CD8-positive, alpha-beta memory T cell (primary cell): ENCODE measurements around the gene HPN. TPM values are rescaled to one million over a fixed set of nuclear protein-coding genes. Genes with fewer than 3 reads are reported as not detected.

Experiments
- CTCF ChIA-PET: fragments of 350-600 bp; sonication (Branson Sonifier 250); formaldehyde crosslinking; loops from one replicate; lab custom pipeline; 2021; ENCODE audit warnings: antibody characterized with exemption; lab: Charles Lee
- POLR2A ChIA-PET: fragments of 350-600 bp; sonication (Branson Sonifier 250); formaldehyde crosslinking; loops from one replicate; lab custom pipeline; 2021; ENCODE audit warnings: antibody characterized with exemption; lab: Charles Lee
- DNase-seq, 5 donors: peaks; one replicate each; pipeline versions ENCODE4 v3.0.0 to v3.0.0-alpha.2; 2020 to 2022; ENCODE audit warnings: mixed read lengths in 1 of 5
- H3K27ac ChIP-seq: one replicate; pipeline ENCODE4 v1.7.0; 2013; ENCODE audit warnings: low read depth, mild to moderate bottlenecking, low read length, moderate library complexity
- H3K27me3 ChIP-seq: 2 replicates; pipeline ENCODE4 v1.7.0; 2013; ENCODE audit warnings: low read length, mild to moderate bottlenecking; ENCODE audit not compliant: insufficient read depth, poor library complexity, severe bottlenecking
- H3K36me3 ChIP-seq: 2 replicates; pipeline ENCODE4 v1.7.0; 2013; ENCODE audit warnings: mild to moderate bottlenecking, low read length, moderate library complexity; ENCODE audit not compliant: insufficient read depth
- H3K4me1 ChIP-seq: 2 replicates; pipeline ENCODE4 v1.7.0; 2013; ENCODE audit warnings: mild to moderate bottlenecking, low read length, moderate library complexity; ENCODE audit not compliant: insufficient read depth
- H3K4me3 ChIP-seq: 2 replicates; pipeline ENCODE4 v1.7.0; 2013; ENCODE audit warnings: mild to moderate bottlenecking, low read length
- H3K9me3 ChIP-seq: 2 replicates; pipeline ENCODE4 v1.7.0; 2013; ENCODE audit warnings: mild to moderate bottlenecking, low read length
- H3K27ac Mint-ChIP-seq, 8 donors: one replicate each; pipeline ENCODE4 v1.8.0; 2020 to 2021; ENCODE audit warnings: mixed read lengths in 8 of 8, mild to moderate bottlenecking in 6 of 8, inconsistent platforms in 3 of 8, moderate library complexity in 3 of 8
- H3K27me3 Mint-ChIP-seq, 2 donors: one replicate each; pipeline ENCODE4 v1.8.0; 2020 to 2021; ENCODE audit warnings: mixed read lengths in 2 of 2, mild to moderate bottlenecking in 1 of 2, moderate library complexity in 1 of 2
- H3K36me3 Mint-ChIP-seq, 3 donors: one replicate each; pipeline ENCODE4 v1.8.0; 2020 to 2021; ENCODE audit warnings: mixed read lengths in 3 of 3, inconsistent platforms in 1 of 3, mild to moderate bottlenecking in 1 of 3
- H3K4me1 Mint-ChIP-seq, 3 donors: one replicate each; pipeline ENCODE4 v1.8.0; 2020 to 2021; ENCODE audit warnings: mixed read lengths in 3 of 3, inconsistent platforms in 1 of 3, mild to moderate bottlenecking in 1 of 3
- H3K4me3 Mint-ChIP-seq, 7 donors: one replicate each; pipeline ENCODE4 v1.8.0; 2020 to 2021; ENCODE audit warnings: mixed read lengths in 7 of 7, mild to moderate bottlenecking in 6 of 7, moderate library complexity in 4 of 7, inconsistent platforms in 2 of 7
- H3K9me3 Mint-ChIP-seq, 5 donors: one replicate each; pipeline ENCODE4 v1.8.0; 2020 to 2022; ENCODE audit warnings: mixed read lengths in 5 of 5, mild to moderate bottlenecking in 3 of 5, moderate library complexity in 2 of 5, inconsistent platforms in 1 of 5
- polyA plus RNA-seq: library from polyadenylated mRNA; unstranded; fragments of 300-500 nt; fragmentation: Illumina TruSeq; gene quantifications from one replicate; pipeline ENCODE4 v1.2.3, GENCODE V29; 2021
- total RNA-seq, 2 experiments: library from RNA; stranded (reverse); gene quantifications; one replicate each; pipeline ENCODE4 v1.2.3, GENCODE V29; 2021

Gene HPN
- total and polyA plus RNA-seq, 3 experiments from 2014 or later, result 0.53 TPM; not detected in 2

DNA sequence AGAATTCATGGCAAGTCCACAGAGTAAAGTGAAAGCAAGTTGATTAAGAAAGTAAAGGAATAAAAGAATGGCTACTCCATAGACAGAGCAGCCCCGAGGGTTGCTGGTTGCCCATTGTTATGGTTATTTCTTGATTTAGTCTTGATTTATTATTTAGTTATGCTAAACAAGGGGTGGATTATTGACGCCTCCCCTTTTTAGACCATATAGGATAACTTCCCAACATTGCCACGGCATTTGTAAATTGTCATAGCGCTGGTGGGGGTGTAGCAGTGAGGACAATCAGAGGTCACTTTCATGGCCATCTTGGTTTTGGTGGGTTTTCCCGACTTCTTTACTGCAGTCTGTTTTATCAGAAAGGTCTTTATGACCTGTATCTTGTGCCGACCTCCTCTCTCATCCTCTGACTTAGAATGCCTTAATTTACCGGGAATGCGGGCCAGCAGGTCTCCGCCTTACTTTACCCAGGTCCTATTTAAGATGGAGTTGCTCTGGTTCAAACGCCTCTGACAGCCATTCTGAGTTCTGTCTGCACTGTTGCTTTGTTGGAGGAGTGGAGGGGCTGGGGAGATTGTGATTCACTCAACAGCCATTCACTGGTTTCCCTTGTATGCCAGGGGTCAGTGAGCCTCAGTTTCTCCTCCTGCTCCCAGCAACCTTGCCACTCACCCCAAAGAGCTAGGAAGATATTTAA, 27.6 kb downstream of the HPN start:
- no peaks in the 10 kb centered on the region for H3K27me3 Mint-ChIP-seq
- Histone ChIP-seq H3K27ac (no peak overlapping the region), H3K27me3 (no peaks in the 10 kb centered on the region), H3K4me3 (no peak overlapping the region), H3K36me3 (no peaks in the 10 kb centered on the region), H3K9me3 (no peaks in the 10 kb centered on the region), H3K4me1 (peaks cover 8% of the 10 kb centered on the region)
- peaks cover 0 to 3% (median 0%) of the 10 kb centered on the region in 3 donors for H3K36me3 Mint-ChIP-seq
- no peak for DNase-seq
- no peak overlapping the region for H3K27ac Mint-ChIP-seq
- ChIA-PET POLR2A (interaction anchor here (0.6 kb wide), 1 partner anchor 142 kb away, joined by 3 read pairs; no protein-coding TSS in a partner anchor), CTCF (interaction anchor here (1.0 to 2.0 kb wide), 5 partner anchors 14 to 426 kb away, joined by 3 to 8 read pairs (median 4); partner anchors contain the start of gene FXYD7)
- no peak overlapping the region for H3K4me3 Mint-ChIP-seq
- peaks cover 0 to 6% (median 0%) of the 10 kb centered on the region in 5 donors for H3K9me3 Mint-ChIP-seq
- peaks cover 4 to 8% (median 7%) of the 10 kb centered on the region in 3 donors for H3K4me1 Mint-ChIP-seq

DNA sequence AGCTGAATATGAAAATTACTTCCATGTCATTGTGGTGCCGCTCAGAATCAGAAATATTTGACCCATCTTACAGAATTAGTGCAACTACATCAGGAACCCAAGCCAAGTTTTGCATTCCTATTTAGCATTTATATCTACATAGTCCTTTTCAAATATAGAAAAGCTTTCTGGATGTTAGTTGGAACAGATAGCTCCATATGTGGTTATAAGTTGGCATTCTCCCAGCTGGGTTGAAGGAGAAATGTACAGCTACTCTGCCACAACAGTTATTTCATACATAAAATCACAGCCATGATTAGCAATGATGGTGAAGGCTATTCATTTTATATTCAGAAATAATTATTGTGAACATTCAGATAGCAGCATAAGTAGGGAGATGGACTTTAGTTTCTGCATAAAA, 28.2 kb downstream of the HPN start:
- no peaks in the 10 kb centered on the region for H3K36me3 ChIP-seq
- POLR2A ChIA-PET, result no interaction called here
- Mint-ChIP-seq H3K27me3 (no peaks in the 10 kb centered on the region), H3K27ac (no peak overlapping the region), H3K9me3 (peaks cover 0 to 6% (median 0%) of the 10 kb centered on the region in 5 donors), H3K4me3 (no peak overlapping the region), H3K4me1 (peaks cover 4 to 8% (median 7%) of the 10 kb centered on the region in 3 donors), H3K36me3 (peaks cover 0 to 3% (median 0%) of the 10 kb centered on the region in 3 donors)
- H3K27me3 ChIP-seq, result no peaks in the 10 kb centered on the region
- H3K4me3 ChIP-seq, result no peak overlapping the region
- no peak for DNase-seq
- CTCF ChIA-PET, result interaction anchor here (1.0 to 2.0 kb wide), 6 partner anchors 13 to 187 kb away, joined by 3 to 7 read pairs (median 4); partner anchors contain the start of gene FXYD7
- H3K4me1 ChIP-seq, result peaks cover 8% of the 10 kb centered on the region
- no peak overlapping the region for H3K27ac ChIP-seq
- no peaks in the 10 kb centered on the region for H3K9me3 ChIP-seq

DNA sequence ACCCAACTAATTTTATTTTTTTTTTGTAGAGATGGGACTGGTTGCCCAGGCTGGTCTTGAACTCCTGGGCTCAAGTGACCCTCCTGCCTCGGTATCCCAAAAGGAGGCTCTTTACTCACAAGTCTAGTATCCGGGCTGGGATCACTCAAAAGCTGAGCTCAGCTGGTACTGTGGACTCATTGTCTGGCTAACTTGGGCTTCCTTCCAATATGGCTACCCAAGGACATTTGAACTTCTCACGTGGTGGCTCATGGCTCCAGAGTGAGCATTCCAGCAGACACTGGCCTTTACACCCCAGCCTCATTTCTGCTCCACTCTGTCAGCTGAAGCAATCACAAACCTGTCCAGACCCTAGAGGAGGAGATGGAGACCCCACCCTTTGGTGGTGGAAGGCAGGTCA, 28.9 kb downstream of the HPN start:
- DNase-seq, result no peak
- peaks cover 4 to 8% (median 7%) of the 10 kb centered on the region in 3 donors for H3K4me1 Mint-ChIP-seq
- Histone ChIP-seq H3K36me3 (no peaks in the 10 kb centered on the region), H3K27me3 (no peaks in the 10 kb centered on the region), H3K27ac (no peak overlapping the region), H3K4me3 (no peak overlapping the region), H3K9me3 (no peaks in the 10 kb centered on the region), H3K4me1 (peaks cover 8% of the 10 kb centered on the region)
- ChIA-PET CTCF (interaction anchor here (1.0 to 2.0 kb wide), 5 partner anchors 14 to 186 kb away, joined by 3 to 7 read pairs (median 4); partner anchors contain the start of gene FXYD7), POLR2A (interaction anchor here (1.1 kb wide), 1 partner anchor 12 kb away, joined by 3 read pairs; no protein-coding TSS in a partner anchor)
- no peak overlapping the region for H3K27ac Mint-ChIP-seq
- H3K36me3 Mint-ChIP-seq, result peaks cover 0 to 3% (median 0%) of the 10 kb centered on the region in 3 donors
- no peaks in the 10 kb centered on the region for H3K27me3 Mint-ChIP-seq
- H3K9me3 Mint-ChIP-seq, result peaks cover 0 to 6% (median 0%) of the 10 kb centered on the region in 5 donors
- no peak overlapping the region for H3K4me3 Mint-ChIP-seq

DNA sequence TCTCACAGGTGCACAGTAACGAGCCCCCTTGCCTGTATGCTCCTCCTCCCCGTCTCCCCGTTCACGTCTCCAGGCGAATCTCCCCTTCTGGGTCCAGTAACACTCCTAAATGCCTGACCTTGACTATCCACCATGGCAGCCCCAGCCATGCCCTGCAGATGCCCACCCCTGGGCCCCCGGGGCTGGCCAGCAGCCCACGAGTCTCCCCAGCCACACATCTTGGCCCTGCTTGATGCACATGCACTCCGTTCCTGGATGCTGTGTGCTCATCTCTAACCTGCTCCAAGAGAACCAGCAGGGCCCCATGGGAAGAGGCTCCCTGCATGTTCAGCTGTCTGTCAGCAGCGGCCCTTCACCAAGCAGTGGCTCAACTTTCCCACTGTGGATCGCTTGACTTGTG, 32.0 kb downstream of the HPN start:
- DNase-seq, result no peak
- CTCF ChIA-PET, result no interaction called here
- Histone ChIP-seq H3K9me3 (no peaks in the 10 kb centered on the region), H3K27me3 (no peaks in the 10 kb centered on the region), H3K27ac (no peak overlapping the region), H3K36me3 (no peaks in the 10 kb centered on the region), H3K4me3 (no peak overlapping the region), H3K4me1 (no peaks in the 10 kb centered on the region)
- H3K4me3 Mint-ChIP-seq, result no peak overlapping the region
- peaks cover 0 to 3% (median 0%) of the 10 kb centered on the region in 3 donors for H3K36me3 Mint-ChIP-seq
- no peak overlapping the region for H3K27ac Mint-ChIP-seq
- POLR2A ChIA-PET, result no interaction called here
- H3K9me3 Mint-ChIP-seq, result peaks cover 0 to 7% (median 0%) of the 10 kb centered on the region in 5 donors
- peaks cover 0 to 5% (median 0%) of the 10 kb centered on the region in 3 donors for H3K4me1 Mint-ChIP-seq
- H3K27me3 Mint-ChIP-seq, result peaks cover 0 to under 1% of the 10 kb centered on the region in 2 donors

DNA sequence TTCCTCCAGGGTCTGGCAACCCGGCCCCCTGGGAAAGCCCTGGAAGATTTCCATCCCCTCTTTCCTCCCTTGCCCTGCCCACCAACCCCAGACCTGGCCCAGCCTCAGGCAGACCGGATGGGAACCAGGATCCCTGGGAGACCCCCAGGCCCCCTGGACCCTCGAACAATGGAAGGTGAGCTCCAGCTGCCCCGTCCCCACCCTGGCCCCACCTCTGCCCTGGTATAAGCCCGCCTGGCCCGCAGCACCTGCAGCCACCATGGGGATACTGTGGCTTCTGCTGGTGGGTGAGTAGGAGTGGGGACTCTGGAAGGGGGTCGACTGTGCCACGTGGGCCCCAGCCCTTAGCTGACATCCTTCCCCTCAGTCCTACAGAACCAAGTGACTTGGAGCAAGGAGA, 32.4 kb downstream of the HPN start:
- no peak overlapping the region for H3K4me3 ChIP-seq
- no peaks in the 10 kb centered on the region for H3K9me3 ChIP-seq
- no peaks in the 10 kb centered on the region for H3K27me3 ChIP-seq
- Mint-ChIP-seq H3K36me3 (peaks cover 0 to 3% (median 0%) of the 10 kb centered on the region in 3 donors), H3K9me3 (peaks cover 0 to 7% (median 0%) of the 10 kb centered on the region in 5 donors), H3K27ac (no peak overlapping the region), H3K4me3 (no peak overlapping the region), H3K4me1 (peaks cover 0 to 5% (median 0%) of the 10 kb centered on the region in 3 donors), H3K27me3 (peaks cover 0 to 4% of the 10 kb centered on the region in 2 donors)
- no peaks in the 10 kb centered on the region for H3K36me3 ChIP-seq
- H3K4me1 ChIP-seq, result no peaks in the 10 kb centered on the region
- H3K27ac ChIP-seq, result no peak overlapping the region
- CTCF ChIA-PET, result no interaction called here
- POLR2A ChIA-PET, result no interaction called here
- no peak for DNase-seq

DNA sequence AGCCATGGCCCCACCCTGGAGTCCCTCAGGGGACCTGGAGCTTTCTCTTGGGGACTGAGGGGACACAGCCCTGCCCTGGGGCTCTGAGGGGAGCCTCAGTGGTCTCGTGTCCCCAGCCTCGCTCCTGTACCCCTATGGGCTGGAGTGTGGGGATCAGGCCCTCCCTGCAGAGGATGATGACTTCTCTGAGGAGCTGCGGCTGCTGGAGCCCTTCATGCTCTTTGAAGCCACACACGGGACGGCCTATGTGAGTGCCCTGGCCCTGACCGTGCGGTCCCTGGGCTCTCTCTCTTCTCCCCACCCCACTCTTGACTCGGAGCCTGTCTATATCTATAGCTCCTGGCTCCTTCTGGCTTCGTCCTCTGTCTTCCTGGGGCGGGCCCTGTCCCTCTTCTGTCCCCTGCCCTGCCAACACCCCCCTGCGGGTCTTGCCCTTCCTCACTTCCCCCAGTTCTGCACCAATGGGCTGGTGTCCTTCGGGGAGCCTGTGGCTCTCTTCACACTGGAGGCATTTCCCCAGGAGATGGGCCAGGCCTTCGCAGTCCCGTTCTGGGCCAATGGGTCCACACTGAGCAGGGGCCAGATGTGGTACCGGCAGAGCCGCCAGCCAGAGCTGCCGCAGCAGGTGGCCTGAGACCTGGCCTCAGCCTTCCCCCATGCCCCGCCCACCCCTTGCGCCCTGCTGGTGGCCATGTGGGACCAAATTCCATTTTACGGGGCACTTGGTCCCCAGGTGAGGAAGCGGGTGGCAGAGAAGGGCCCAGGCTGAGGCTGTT, 33.1 kb downstream of the HPN start:
- ChIA-PET CTCF (no interaction called here), POLR2A (no interaction called here)
- DNase-seq, result no peak
- no peaks in the 10 kb centered on the region for H3K27me3 ChIP-seq
- Mint-ChIP-seq H3K36me3 (peaks cover 0 to 3% (median 0%) of the 10 kb centered on the region in 3 donors), H3K27me3 (peaks cover 1 to 7% of the 10 kb centered on the region in 2 donors), H3K9me3 (peaks cover 0 to 7% (median 0%) of the 10 kb centered on the region in 5 donors), H3K4me1 (peaks cover 0 to 5% (median 0%) of the 10 kb centered on the region in 3 donors), H3K4me3 (no peak overlapping the region), H3K27ac (no peak overlapping the region)
- no peak overlapping the region for H3K27ac ChIP-seq
- no peak overlapping the region for H3K4me3 ChIP-seq
- H3K9me3 ChIP-seq, result no peaks in the 10 kb centered on the region
- H3K4me1 ChIP-seq, result no peaks in the 10 kb centered on the region
- no peaks in the 10 kb centered on the region for H3K36me3 ChIP-seq

DNA sequence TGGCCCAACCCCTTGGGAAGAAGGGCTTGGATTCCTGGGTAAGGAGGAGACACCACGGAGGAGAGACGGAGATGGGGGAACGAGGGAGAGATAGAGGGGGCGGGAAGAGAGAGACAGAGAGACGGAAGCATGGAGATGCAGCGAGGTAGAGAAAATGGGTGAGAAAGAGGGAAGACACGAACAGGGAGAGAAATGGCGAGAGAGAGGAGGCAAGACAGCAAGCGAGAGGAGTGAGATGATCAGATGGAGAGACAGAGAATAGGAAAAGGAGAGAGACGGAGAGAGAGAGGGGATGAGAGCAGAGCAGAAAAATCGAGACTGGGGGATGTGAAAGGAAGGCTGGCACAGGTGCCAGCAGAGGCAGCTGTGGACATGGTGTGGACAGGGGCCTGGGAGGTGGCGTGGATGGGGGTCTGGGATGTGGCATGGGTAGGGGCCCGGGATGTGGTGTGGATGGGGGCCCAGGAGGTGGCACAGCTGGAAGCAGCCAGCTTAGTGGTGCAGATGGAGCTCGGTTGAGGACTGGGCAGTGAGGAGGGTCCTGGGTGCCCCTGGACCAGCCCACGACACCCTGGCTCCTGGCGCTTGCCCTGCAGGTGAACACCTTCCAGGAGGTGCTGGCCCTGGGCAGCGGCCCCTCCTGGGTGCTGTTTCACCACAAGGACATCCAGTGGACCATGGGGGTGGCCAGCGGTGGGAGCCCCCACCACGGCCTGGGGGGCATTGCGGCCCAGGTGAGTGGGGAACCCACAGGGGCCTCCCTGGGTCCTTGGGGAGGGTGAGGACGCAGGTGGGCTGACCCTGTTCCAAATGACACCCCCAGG, 33.9 kb downstream of the HPN start:
- H3K9me3 Mint-ChIP-seq, result peaks cover 0 to 4% (median 0%) of the 10 kb centered on the region in 5 donors
- CTCF ChIA-PET, result no interaction called here
- peak overlapping the region in 1 of 8 donors; percentile 26 for H3K27ac Mint-ChIP-seq
- no peaks in the 10 kb centered on the region for H3K27me3 ChIP-seq
- H3K4me1 ChIP-seq, result no peaks in the 10 kb centered on the region
- peaks cover 0 to 5% (median 0%) of the 10 kb centered on the region in 3 donors for H3K4me1 Mint-ChIP-seq
- H3K36me3 Mint-ChIP-seq, result peaks cover 0 to 3% (median 0%) of the 10 kb centered on the region in 3 donors
- peaks cover 1 to 7% of the 10 kb centered on the region in 2 donors for H3K27me3 Mint-ChIP-seq
- POLR2A ChIA-PET, result no interaction called here
- DNase-seq, result no peak
- H3K9me3 ChIP-seq, result no peaks in the 10 kb centered on the region
- H3K4me3 ChIP-seq, result no peak overlapping the region
- no peak overlapping the region for H3K27ac ChIP-seq
- H3K4me3 Mint-ChIP-seq, result no peak overlapping the region
- no peaks in the 10 kb centered on the region for H3K36me3 ChIP-seq
